Ectodermal cell (in vitro differentiated cells): ENCODE results near the gene CYSRT1.

ENCODE experiments used
- H3K27ac ChIP-seq: 2 replicates; pipeline ENCODE4 v1.7.0; 2013; ENCODE audit warnings: mild to moderate bottlenecking, low read depth, low read length; ENCODE audit not compliant: insufficient read depth, poor library complexity, severe bottlenecking
- H3K27me3 ChIP-seq: 2 replicates; pipeline ENCODE4 v1.7.0; 2013; ENCODE audit warnings: mild to moderate bottlenecking, low read length; ENCODE audit not compliant: insufficient read depth, control insufficient read depth, poor library complexity, severe bottlenecking
- H3K36me3 ChIP-seq: one replicate; pipeline ENCODE4 v1.7.0; 2013; ENCODE audit warnings: low read length; ENCODE audit not compliant: control insufficient read depth, insufficient read depth
- H3K4me1 ChIP-seq: one replicate; pipeline ENCODE4 v1.7.0; 2013; ENCODE audit warnings: low read length; ENCODE audit not compliant: control insufficient read depth, insufficient read depth
- H3K4me3 ChIP-seq: 2 replicates; pipeline ENCODE4 v1.7.0; 2013; ENCODE audit warnings: low read depth, low read length, control low read depth; ENCODE audit not compliant: insufficient read depth
- H3K9me3 ChIP-seq: 2 replicates; pipeline ENCODE4 v1.7.0; 2013; ENCODE audit warnings: mild to moderate bottlenecking, low read length, moderate library complexity; ENCODE audit not compliant: control insufficient read depth
- WGBS, 2 experiments: methylation state at CpG; one replicate each; pipeline ENCODE4 v1.1.7; 2013; ENCODE audit warnings: missing lambda C conversion rate in 2 of 2; 5-methylcytosine and 5-hydroxymethylcytosine counted together

Gene CYSRT1

GRCh38 chr9:137183980-137184595, 40.9 kb upstream of the CYSRT1 start:
- WGBS, 2 experiments, result 94% methylated on average over 27 of the region's 27 CpGs
- no peaks in the 10 kb centered on the region for H3K9me3 ChIP-seq
- H3K4me3 ChIP-seq, result no peak overlapping the region
- H3K27me3 ChIP-seq, result no peaks in the 10 kb centered on the region
- no peak overlapping the region for H3K27ac ChIP-seq
- peaks cover 5% of the 10 kb centered on the region for H3K4me1 ChIP-seq
- peaks cover 8% of the 10 kb centered on the region for H3K36me3 ChIP-seq

DNA sequence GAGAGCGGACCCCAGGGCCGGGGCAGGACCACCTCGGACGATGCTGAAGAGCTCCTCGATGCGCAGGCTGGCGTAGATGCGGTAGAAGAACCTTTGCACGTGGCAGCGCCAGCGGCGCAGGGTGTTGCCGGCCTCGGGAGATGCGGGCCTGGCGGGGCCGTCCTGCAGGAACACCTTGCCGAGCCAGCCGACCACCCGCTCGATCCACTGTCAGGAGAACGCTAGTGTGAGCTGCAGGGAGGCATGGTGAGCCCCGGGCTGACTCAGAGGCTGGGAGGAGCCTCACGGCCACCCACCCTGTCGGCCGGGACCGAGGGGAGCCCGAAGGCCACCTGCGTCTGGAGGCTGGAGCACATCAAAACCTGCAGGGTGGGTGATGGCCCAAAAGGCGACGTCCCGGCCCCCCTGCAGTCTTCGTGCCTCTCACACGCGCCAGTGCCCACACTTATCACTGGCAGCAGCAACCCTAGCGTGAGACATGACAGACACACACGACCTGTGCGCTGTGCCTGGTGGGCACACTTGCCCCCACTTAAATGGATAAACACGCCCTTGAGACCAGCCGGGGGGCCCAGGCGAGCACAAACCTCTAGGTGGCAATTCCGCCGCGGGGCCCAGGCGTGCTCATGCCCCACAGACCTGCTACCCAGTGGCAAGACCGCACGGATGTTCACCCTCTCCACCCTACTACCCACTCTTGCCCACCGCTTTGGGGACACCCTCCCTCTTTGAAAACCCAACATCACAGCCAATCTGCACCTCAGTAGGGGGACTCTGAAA, 39.9 kb upstream of the CYSRT1 start:
- no peaks in the 10 kb centered on the region for H3K27me3 ChIP-seq
- H3K4me3 ChIP-seq, result no peak overlapping the region
- no peaks in the 10 kb centered on the region for H3K9me3 ChIP-seq
- WGBS, 2 experiments, result 95 to 96% methylated on average over 48 of the region's 48 CpGs
- peaks cover 10% of the 10 kb centered on the region for H3K4me1 ChIP-seq
- H3K36me3 ChIP-seq, result peaks cover 8% of the 10 kb centered on the region
- no peak overlapping the region for H3K27ac ChIP-seq

DNA sequence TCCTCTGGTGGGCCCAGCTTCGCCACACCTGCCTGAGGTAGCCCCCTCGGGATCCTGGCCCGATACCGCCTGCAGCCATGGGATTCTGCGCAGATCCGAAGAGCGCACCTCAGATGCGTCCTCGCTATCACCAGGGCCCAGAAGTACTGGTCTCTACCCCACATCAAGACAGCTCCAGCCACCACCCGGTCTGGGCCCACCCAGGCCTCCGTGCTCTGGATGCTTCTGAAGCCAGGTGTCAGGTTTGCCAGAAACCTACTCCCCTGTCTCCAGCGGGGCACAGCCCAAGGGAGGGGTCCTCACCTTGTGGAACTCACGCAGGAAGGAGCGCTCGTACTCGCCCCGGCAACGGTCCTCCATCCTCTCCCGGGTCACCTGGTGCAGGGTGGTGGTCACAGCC, 39.1 kb upstream of the CYSRT1 start:
- Histone ChIP-seq H3K4me1 (peaks cover 10% of the 10 kb centered on the region), H3K36me3 (peaks cover 3% of the 10 kb centered on the region), H3K27ac (no peak overlapping the region), H3K4me3 (no peak overlapping the region), H3K27me3 (no peaks in the 10 kb centered on the region), H3K9me3 (no peaks in the 10 kb centered on the region)
- 96 to 98% methylated on average over 19 of the region's 19 CpGs for WGBS, 2 experiments

GRCh38 chr9:137186385-137186784, 38.6 kb upstream of the CYSRT1 start:
- Histone ChIP-seq H3K27ac (no peak overlapping the region), H3K36me3 (no peaks in the 10 kb centered on the region), H3K4me1 (peaks cover 10% of the 10 kb centered on the region), H3K27me3 (no peaks in the 10 kb centered on the region), H3K4me3 (no peak overlapping the region), H3K9me3 (no peaks in the 10 kb centered on the region)
- 94% methylated on average over 6 of the region's 6 CpGs for WGBS, 2 experiments

- 94 to 95% methylated on average over 15 of the region's 15 CpGs for WGBS, 2 experiments
Measured at GRCh38 chr9:137187386-137187785, 37.6 kb upstream of the CYSRT1 start.

GRCh38 chr9:137188086-137188489, 36.9 kb upstream of the CYSRT1 start:
- Histone ChIP-seq H3K4me3 (peak overlapping the region; percentile 89), H3K9me3 (no peaks in the 10 kb centered on the region), H3K27ac (no peak overlapping the region), H3K36me3 (no peaks in the 10 kb centered on the region), H3K27me3 (no peaks in the 10 kb centered on the region), H3K4me1 (peaks cover 10% of the 10 kb centered on the region)
- 1% methylated on average over 31 of the region's 31 CpGs for WGBS, 2 experiments

More at GRCh38 chr9:137187386-137187785, 37.6 kb upstream of the CYSRT1 start:
- Histone ChIP-seq H3K4me1 (peaks cover 10% of the 10 kb centered on the region), H3K27ac (no peak overlapping the region), H3K36me3 (no peaks in the 10 kb centered on the region), H3K4me3 (peak overlapping the region; percentile 89), H3K27me3 (no peaks in the 10 kb centered on the region), H3K9me3 (no peaks in the 10 kb centered on the region)

GRCh38 chr9:137188490-137189296, 36.3 kb upstream of the CYSRT1 start, which contains the start of the genes ANAPC2 and SSNA1:
Gene ANAPC2 (minus strand): TSS chr9:137188560. CDS start chr9:137188532, 28 bp downstream.
Gene SSNA1 (plus strand): TSS chr9:137188676. CDS start chr9:137188727, 51 bp downstream.
- H3K9me3 ChIP-seq, result no peaks in the 10 kb centered on the region
- H3K27ac ChIP-seq, result peak within 1 kb of the TSS; percentile 2
- no peaks in the 10 kb centered on the region for H3K36me3 ChIP-seq
- WGBS, 2 experiments, result 1% methylated on average over 98 of the region's 98 CpGs
- H3K4me1 ChIP-seq, result peaks cover 10% of the 10 kb centered on the region
- H3K27me3 ChIP-seq, result no peaks in the 10 kb centered on the region
- peak within 1 kb of the TSS; percentile 89 for H3K4me3 ChIP-seq

- H3K27ac ChIP-seq, result no peak overlapping the region
- H3K9me3 ChIP-seq, result no peaks in the 10 kb centered on the region
- peak overlapping the region; percentile 89 for H3K4me3 ChIP-seq
- peaks cover 13% of the 10 kb centered on the region for H3K4me1 ChIP-seq
- H3K27me3 ChIP-seq, result no peaks in the 10 kb centered on the region
- 54% methylated on average over 23 of the region's 23 CpGs for WGBS, 2 experiments
- H3K36me3 ChIP-seq, result no peaks in the 10 kb centered on the region
Measured at GRCh38 chr9:137189297-137190295, 35.4 kb upstream of the CYSRT1 start.

DNA sequence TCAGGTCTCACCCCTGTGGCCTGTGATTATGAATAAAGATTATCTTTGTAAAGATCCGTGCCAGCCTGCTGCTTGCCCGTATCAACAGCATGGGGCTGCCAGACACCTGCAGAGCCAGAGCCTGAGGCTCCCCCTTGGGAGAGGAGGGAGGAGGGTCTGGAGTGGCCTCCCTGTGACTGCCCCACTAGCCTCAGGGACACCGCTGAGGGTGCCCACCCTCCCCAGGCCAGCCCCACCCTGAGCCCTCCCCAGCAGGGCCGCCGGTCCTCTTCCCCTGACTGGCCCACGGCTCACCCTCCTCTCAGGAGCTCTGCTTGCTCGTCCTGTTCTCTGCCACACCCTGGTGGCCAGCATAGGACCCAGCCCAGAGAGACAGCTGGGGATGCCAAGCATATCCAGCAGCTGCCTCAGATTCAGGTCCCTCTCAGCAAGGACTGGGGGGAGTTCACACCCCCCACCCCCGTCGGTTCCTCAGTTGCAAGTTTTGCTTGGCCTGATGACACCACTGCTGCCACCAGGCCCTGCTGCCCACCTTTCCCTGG, 34.6 kb upstream of the CYSRT1 start:
- peaks cover 18% of the 10 kb centered on the region for H3K4me1 ChIP-seq
- H3K36me3 ChIP-seq, result no peaks in the 10 kb centered on the region
- H3K27ac ChIP-seq, result no peak overlapping the region
- H3K4me3 ChIP-seq, result no peak overlapping the region
- WGBS, 2 experiments, result 89 to 91% methylated on average over 9 of the region's 9 CpGs
- no peaks in the 10 kb centered on the region for H3K27me3 ChIP-seq
- no peaks in the 10 kb centered on the region for H3K9me3 ChIP-seq
